ENCODE data around the gene VTI1B. TPM values are rescaled to one million over a fixed set of nuclear protein-coding genes. Genes with fewer than 3 reads are reported as not detected.

VTI1B gene
- total and polyA plus RNA-seq, 2 experiments from 2014 or later, result 55.0 to 115 TPM

DNA sequence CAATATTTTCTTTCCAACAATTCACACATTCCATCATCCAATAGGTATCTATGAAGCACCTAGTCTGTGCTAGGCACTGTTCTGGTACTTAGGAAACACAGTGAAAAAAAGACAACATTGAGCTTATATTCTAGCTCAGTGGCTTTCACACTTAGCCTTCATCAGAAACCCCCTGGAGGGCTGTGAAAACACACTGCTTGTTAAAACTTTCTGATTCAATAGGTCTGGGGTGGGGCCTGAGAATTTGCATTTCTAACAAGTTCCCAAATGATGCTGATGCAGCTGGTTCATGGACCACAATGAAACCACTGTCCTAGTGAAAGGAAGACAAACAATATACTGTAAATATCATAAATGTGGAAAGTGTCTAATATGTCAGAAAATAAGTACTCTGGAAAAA is 5.9 kb downstream of the VTI1B start:
- H4K20me1 ChIP-seq (ENCODE audit: insufficient read depth, poor library complexity, severe bottlenecking), result peaks cover 43% of the 10 kb centered on the region
- H2AFZ ChIP-seq, result no peak overlapping the region
- H3K27me3 ChIP-seq, result no peaks in the 10 kb centered on the region
- no peaks in the 10 kb centered on the region for H3K36me3 ChIP-seq (replicated peaks; ENCODE audit: insufficient read depth, low read depth)
- H3K79me2 ChIP-seq, result peaks cover 97% of the 10 kb centered on the region
- DNase-seq (ENCODE audit: low spot score), result no peak
- no peak overlapping the region for H3K4me3 ChIP-seq
- TF ChIP-seq EZH2phosphoT487 (IDR thresholded peaks at IDR 0.05; ENCODE audit: low read depth, severe bottlenecking, unreplicated experiment) (no peak), EZH2 (IDR thresholded peaks at IDR 0.05; ENCODE audit: borderline replicate concordance) (no peak)
- TF ChIP-seq, protein P1, sequence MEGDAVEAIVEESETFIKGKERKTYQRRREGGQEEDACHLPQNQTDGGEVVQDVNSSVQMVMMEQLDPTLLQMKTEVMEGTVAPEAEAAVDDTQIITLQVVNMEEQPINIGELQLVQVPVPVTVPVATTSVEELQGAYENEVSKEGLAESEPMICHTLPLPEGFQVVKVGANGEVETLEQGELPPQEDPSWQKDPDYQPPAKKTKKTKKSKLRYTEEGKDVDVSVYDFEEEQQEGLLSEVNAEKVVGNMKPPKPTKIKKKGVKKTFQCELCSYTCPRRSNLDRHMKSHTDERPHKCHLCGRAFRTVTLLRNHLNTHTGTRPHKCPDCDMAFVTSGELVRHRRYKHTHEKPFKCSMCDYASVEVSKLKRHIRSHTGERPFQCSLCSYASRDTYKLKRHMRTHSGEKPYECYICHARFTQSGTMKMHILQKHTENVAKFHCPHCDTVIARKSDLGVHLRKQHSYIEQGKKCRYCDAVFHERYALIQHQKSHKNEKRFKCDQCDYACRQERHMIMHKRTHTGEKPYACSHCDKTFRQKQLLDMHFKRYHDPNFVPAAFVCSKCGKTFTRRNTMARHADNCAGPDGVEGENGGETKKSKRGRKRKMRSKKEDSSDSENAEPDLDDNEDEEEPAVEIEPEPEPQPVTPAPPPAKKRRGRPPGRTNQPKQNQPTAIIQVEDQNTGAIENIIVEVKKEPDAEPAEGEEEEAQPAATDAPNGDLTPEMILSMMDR (IDR thresholded peaks at IDR 0.05; ENCODE audit: poor library complexity), result no peak
- H3K9me3 ChIP-seq (ENCODE audit: low read depth), result no peaks in the 10 kb centered on the region
- H3K4me1 ChIP-seq (ENCODE audit: insufficient read depth), result peaks cover 11% of the 10 kb centered on the region
- no peak overlapping the region for H3K4me2 ChIP-seq
- no peaks in the 10 kb centered on the region for H3K9me2 ChIP-seq (replicated peaks; ENCODE audit: insufficient read depth)
- no peak overlapping the region for H3K27ac ChIP-seq

- H3K79me2 ChIP-seq, result peaks cover 97% of the 10 kb centered on the region
- DNase-seq (ENCODE audit: low spot score), result peak; percentile 57
- peaks cover 35% of the 10 kb centered on the region for H4K20me1 ChIP-seq (ENCODE audit: insufficient read depth, poor library complexity, severe bottlenecking)
Observed at GRCh38 chr14:67666750-67667449, 7.5 kb downstream of the VTI1B start.

GRCh38 chr14:67665868-67666267 is 8.6 kb downstream of the VTI1B start:
- no peak for TF ChIP-seq EZH2 (IDR thresholded peaks at IDR 0.05; ENCODE audit: borderline replicate concordance)
- no peaks in the 10 kb centered on the region for H3K9me2 ChIP-seq (replicated peaks; ENCODE audit: insufficient read depth)
- H3K4me1 ChIP-seq (ENCODE audit: insufficient read depth), result no peaks in the 10 kb centered on the region
- H3K4me3 ChIP-seq, result no peak overlapping the region
- WGBS (ENCODE audit: low lambda C conversion rate, missing lambda C conversion rate), result 97% methylated on average over 2 of the region's 2 CpGs
- no peaks in the 10 kb centered on the region for H3K36me3 ChIP-seq (replicated peaks; ENCODE audit: insufficient read depth, low read depth)
- H4K20me1 ChIP-seq (ENCODE audit: insufficient read depth, poor library complexity, severe bottlenecking), result peaks cover 34% of the 10 kb centered on the region
- peaks cover 94% of the 10 kb centered on the region for H3K79me2 ChIP-seq
- H3K4me2 ChIP-seq, result no peak overlapping the region
- H3K9me3 ChIP-seq (ENCODE audit: low read depth), result no peaks in the 10 kb centered on the region
- no peak overlapping the region for H2AFZ ChIP-seq
- no peaks in the 10 kb centered on the region for H3K27me3 ChIP-seq
- DNase-seq (ENCODE audit: low spot score), result no peak
- no peak overlapping the region for H3K27ac ChIP-seq

More at GRCh38 chr14:67666750-67667449, 7.5 kb downstream of the VTI1B start:
- Histone ChIP-seq H3K4me3 (no peak overlapping the region), H3K9me3 (ENCODE audit: low read depth) (no peaks in the 10 kb centered on the region), H3K27me3 (no peaks in the 10 kb centered on the region), H3K4me2 (no peak overlapping the region), H3K4me1 (ENCODE audit: insufficient read depth) (no peaks in the 10 kb centered on the region), H3K27ac (no peak overlapping the region), H2AFZ (no peak overlapping the region), H3K9me2 (replicated peaks; ENCODE audit: insufficient read depth) (no peaks in the 10 kb centered on the region), H3K36me3 (replicated peaks; ENCODE audit: insufficient read depth, low read depth) (no peaks in the 10 kb centered on the region)
- 25% methylated on average over 1 of the region's 1 CpG for WGBS (ENCODE audit: low lambda C conversion rate, missing lambda C conversion rate)
- TF ChIP-seq EZH2phosphoT487 (IDR thresholded peaks at IDR 0.05; ENCODE audit: low read depth, severe bottlenecking, unreplicated experiment), result no peak
- TF ChIP-seq, protein P1 (IDR thresholded peaks at IDR 0.05; ENCODE audit: poor library complexity), result peak; percentile 71

- no peaks in the 10 kb centered on the region for H3K9me2 ChIP-seq (replicated peaks; ENCODE audit: insufficient read depth)
- no peaks in the 10 kb centered on the region for H3K36me3 ChIP-seq (replicated peaks; ENCODE audit: insufficient read depth, low read depth)
- H2AFZ ChIP-seq, result no peak overlapping the region
- no peaks in the 10 kb centered on the region for H3K27me3 ChIP-seq
- DNase-seq (ENCODE audit: low spot score), result no peak
- H3K79me2 ChIP-seq, result peaks cover 81% of the 10 kb centered on the region
- TF ChIP-seq EZH2phosphoT487 (IDR thresholded peaks at IDR 0.05; ENCODE audit: low read depth, severe bottlenecking, unreplicated experiment), result no peak
- TF ChIP-seq, protein P1 (IDR thresholded peaks at IDR 0.05; ENCODE audit: poor library complexity), result no peak
- no peak for TF ChIP-seq EZH2 (IDR thresholded peaks at IDR 0.05; ENCODE audit: borderline replicate concordance)
- H3K4me2 ChIP-seq, result no peak overlapping the region
- peaks cover 31% of the 10 kb centered on the region for H4K20me1 ChIP-seq (ENCODE audit: insufficient read depth, poor library complexity, severe bottlenecking)
- no peaks in the 10 kb centered on the region for H3K9me3 ChIP-seq (ENCODE audit: low read depth)
- 97% methylated on average over 4 of the region's 4 CpGs for WGBS (ENCODE audit: low lambda C conversion rate, missing lambda C conversion rate)
- H3K27ac ChIP-seq, result no peak overlapping the region
- H3K4me1 ChIP-seq (ENCODE audit: insufficient read depth), result no peaks in the 10 kb centered on the region
- no peak overlapping the region for H3K4me3 ChIP-seq
Observed at GRCh38 chr14:67663633-67664032, 10.8 kb downstream of the VTI1B start.
